Activated T-cell treated with anti-CD3 and anti-CD28 coated beads, Interleukin-2, amount 50 U/mL, for 72 hours (primary cell): ENCODE measurements around the gene CDK12. TPM values are rescaled to one million over a fixed set of nuclear protein-coding genes. Genes with fewer than 3 reads are reported as not detected.
"Not testable (repeated sequence)": the region's sequence is repeated elsewhere in the genome, so short reads cannot be mapped to it uniquely, and the experiment has no call there.

Experiments
- ATAC-seq, 2 donors: fragments of 150-1000 bp; cut with Tn5 transposase; replicated peaks in 1 of 2; 2 replicates each; pipeline ENCODE4 v1.10.0; 2021; ENCODE audit warnings: moderate library complexity in 2 of 2, mild to moderate bottlenecking in 1 of 2
- DNase-seq, 2 donors: peaks; one replicate each; pipeline ENCODE4 v3.0.0; 2021 to 2022; ENCODE audit warnings: mixed read lengths in 1 of 2
- H3K27ac Mint-ChIP-seq: one replicate; pipeline ENCODE4 v1.8.0; 2022; ENCODE audit warnings: mild to moderate bottlenecking, moderate library complexity, mixed read lengths
- H3K27me3 Mint-ChIP-seq: one replicate; pipeline ENCODE4 v1.8.0; 2022; ENCODE audit warnings: low read depth, mixed read lengths
- H3K36me3 Mint-ChIP-seq, 2 donors: one replicate each; pipeline ENCODE4 v1.8.0; 2022; ENCODE audit warnings: mixed read lengths in 2 of 2, mild to moderate bottlenecking in 1 of 2; ENCODE audit not compliant: insufficient read depth in 2 of 2
- H3K4me1 Mint-ChIP-seq: one replicate; pipeline ENCODE4 v1.8.0; 2022; ENCODE audit warnings: low read depth, mixed read lengths
- H3K4me3 Mint-ChIP-seq, 2 donors: one replicate each; pipeline ENCODE4 v1.8.0; 2022; ENCODE audit warnings: mild to moderate bottlenecking in 2 of 2, mixed read lengths in 2 of 2, moderate library complexity in 2 of 2
- H3K9me3 Mint-ChIP-seq, 2 donors: one replicate each; pipeline ENCODE4 v1.8.0; 2022; ENCODE audit warnings: mixed read lengths in 2 of 2
- total RNA-seq, 2 donors: library from RNA; stranded (reverse); gene quantifications; one replicate each; pipeline ENCODE4 v1.2.3, GENCODE V29; 2022

Gene CDK12
- total RNA-seq = 10 to 100 TPM; 69.4 to 75.9 TPM

DNA sequence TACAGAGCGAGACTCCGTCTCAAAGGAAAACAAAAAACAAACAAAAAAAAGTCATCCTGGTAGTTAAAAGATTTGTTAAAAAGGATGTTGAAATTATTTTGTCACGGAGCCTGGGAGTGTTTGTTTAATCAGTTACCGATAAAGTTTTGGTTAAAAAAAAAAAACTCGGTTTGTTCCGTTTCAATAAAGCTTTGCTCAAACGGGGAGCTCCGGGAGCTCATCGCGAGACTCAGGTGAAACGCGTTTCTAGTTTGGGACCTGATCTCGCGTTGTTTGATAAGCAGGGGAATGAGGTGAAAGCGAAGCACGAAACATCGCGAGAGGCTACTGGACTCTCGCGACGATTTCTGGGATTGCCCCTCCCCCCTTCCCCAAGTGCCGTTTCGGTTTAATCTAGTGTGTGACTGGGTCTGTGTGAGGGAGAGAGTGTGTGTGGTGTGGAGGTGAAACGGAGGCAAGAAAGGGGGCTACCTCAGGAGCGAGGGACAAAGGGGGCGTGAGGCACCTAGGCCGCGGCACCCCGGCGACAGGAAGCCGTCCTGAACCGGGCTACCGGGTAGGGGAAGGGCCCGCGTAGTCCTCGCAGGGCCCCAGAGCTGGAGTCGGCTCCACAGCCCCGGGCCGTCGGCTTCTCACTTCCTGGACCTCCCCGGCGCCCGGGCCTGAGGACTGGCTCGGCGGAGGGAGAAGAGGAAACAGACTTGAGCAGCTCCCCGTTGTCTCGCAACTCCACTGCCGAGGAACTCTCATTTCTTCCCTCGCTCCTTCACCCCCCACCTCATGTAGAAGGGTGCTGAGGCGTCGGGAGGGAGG is at the start of gene CDK12:
Gene CDK12 (plus strand): TSS at position 374 of the 813 bp plus-strand sequence. CDS start 586 bp downstream, outside the sequence.
- peaks cover 9 to 10% of the 10 kb centered on the region in 2 donors for H3K36me3 Mint-ChIP-seq
- peaks cover 44% of the 10 kb centered on the region for H3K4me1 Mint-ChIP-seq
- peak within 1 kb of the TSS; percentile 99 for H3K27ac Mint-ChIP-seq
- DNase-seq (peak; percentile 94 to 95), ATAC-seq (peak; percentile 90 to 91)
- no peaks in the 10 kb centered on the region for H3K9me3 Mint-ChIP-seq
- no peaks in the 10 kb centered on the region for H3K27me3 Mint-ChIP-seq
- H3K4me3 Mint-ChIP-seq = peak within 1 kb of the TSS; percentile 84 to 94

DNA sequence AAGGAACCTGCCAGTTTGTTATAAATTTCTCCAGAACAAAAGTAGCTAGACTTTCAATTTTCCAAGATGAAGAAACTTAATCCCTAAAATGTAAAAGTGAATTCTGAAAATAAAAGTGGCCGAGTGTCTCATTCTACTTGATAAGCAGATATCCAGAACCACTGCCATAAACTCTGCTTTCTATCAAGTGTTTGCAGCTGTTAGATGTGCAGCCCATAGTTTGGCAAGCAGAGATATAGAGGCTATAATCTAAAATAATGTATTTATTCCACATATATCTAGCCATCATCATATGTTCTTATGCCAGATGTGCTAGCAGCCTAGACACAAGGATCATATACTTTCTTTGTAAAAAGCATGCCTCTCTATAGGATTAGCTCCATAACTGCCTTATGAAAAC is 45.1 kb upstream of the CDK12 start:
- no peak for DNase-seq
- Mint-ChIP-seq H3K27me3 (no peaks in the 10 kb centered on the region), H3K4me1 (peaks cover 5% of the 10 kb centered on the region), H3K4me3 (no peak overlapping the region), H3K9me3 (no peaks in the 10 kb centered on the region), H3K36me3 (peaks cover 5 to 25% of the 10 kb centered on the region in 2 donors), H3K27ac (peak overlapping the region; percentile 58)
- no peak for ATAC-seq

DNA sequence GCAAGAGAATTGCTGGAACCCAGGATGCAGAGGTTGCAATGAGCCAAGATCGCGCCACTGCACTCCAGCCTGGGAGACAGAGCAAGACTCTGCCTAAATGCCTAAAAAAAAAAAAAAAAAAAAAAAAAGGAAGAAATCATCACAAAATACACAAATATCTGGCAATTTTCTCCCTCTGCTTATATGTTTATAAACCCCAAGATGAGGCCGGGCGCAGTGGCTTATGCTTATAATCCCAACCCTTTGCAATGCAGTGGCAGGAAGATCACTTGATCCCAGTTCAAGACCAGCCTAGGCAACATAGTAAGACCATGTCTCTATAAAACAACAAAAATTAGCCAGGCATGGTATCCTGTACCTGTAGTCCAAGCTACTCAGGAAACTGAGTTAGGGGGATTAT is 31.7 kb upstream of the CDK12 start:
- DNase-seq (no peak), ATAC-seq (no peak)
- peaks cover 2 to 16% of the 10 kb centered on the region in 2 donors for H3K36me3 Mint-ChIP-seq
- H3K9me3 Mint-ChIP-seq = no peaks in the 10 kb centered on the region
- no peak overlapping the region for H3K27ac Mint-ChIP-seq
- no peaks in the 10 kb centered on the region for H3K4me1 Mint-ChIP-seq
- no peak overlapping the region for H3K4me3 Mint-ChIP-seq
- no peaks in the 10 kb centered on the region for H3K27me3 Mint-ChIP-seq

DNA sequence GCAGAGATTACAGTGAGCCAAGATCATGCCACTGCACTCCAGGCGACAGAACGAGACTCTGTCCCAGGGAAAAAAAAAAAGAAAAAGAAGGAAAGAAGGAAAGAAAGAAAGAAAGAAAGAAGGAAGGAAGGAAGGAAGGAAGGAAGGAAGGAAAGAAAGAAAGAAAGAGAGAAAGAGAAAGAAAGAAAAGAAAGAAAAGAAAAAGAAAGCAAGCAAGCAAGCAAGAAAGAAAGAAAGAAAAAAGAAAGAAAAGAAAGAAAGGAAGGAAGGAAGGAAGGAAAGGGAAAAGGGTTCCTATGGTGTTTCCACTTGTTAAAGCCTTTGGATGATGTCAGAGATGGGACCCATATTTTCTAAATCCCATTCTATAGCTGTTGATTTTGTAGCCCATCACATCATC is 21.4 kb upstream of the CDK12 start:
- not testable (repeated sequence) for H3K9me3 Mint-ChIP-seq, H3K27me3 Mint-ChIP-seq, H3K4me3 Mint-ChIP-seq, DNase-seq, ATAC-seq
- peaks cover 2 to 34% of the 10 kb centered on the region in 2 donors for H3K36me3 Mint-ChIP-seq
- H3K27ac Mint-ChIP-seq = peak overlapping the region; percentile 93
- H3K4me1 Mint-ChIP-seq = peaks cover 11% of the 10 kb centered on the region

DNA sequence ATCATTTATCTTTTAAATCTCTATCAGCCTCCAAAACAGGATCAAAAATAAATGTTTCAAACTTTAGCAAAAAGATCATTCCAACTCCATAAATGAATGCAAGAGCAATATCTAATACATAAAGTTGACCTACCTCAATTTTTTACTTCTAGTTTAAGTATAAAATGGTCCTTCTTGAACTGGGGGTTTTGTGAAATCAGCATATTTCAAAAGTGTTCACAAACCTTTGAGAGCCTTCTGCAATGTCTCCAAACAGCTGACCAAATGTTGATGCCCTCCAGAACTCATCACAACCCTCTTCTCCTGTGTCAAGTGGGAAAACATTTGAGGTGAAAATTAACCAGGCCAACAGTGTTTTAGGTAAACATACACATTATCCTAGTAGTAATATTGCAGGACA is 18.0 kb upstream of the CDK12 start:
- H3K9me3 Mint-ChIP-seq = no peaks in the 10 kb centered on the region
- H3K4me1 Mint-ChIP-seq = peaks cover 20% of the 10 kb centered on the region
- H3K4me3 Mint-ChIP-seq = no peak overlapping the region
- ATAC-seq (no peak), DNase-seq (no peak)
- H3K27ac Mint-ChIP-seq = peak overlapping the region; percentile 42
- H3K27me3 Mint-ChIP-seq = no peaks in the 10 kb centered on the region
- peaks cover 3 to 38% of the 10 kb centered on the region in 2 donors for H3K36me3 Mint-ChIP-seq

DNA sequence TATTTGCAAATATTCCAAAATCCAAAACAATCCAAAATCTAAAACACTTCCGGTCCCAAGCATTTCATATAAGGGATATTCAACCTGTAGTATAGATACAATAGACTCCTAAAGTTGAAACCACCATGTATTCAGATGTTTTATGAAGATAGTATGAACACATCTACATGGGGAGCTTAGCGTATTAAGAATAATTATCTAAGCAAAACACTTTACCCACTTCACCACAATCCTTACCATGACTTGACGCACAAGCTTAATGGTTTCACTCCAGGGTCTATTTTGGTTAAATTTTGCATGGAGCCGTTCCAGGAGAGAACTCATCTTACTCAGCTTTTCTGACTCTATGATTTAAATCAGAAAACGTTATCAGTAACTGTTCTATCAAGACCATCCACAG is 13.7 kb upstream of the CDK12 start:
- ATAC-seq (no peak), DNase-seq (no peak)
- Mint-ChIP-seq H3K4me1 (peaks cover 42% of the 10 kb centered on the region), H3K9me3 (no peaks in the 10 kb centered on the region), H3K4me3 (no peak overlapping the region), H3K27ac (no peak overlapping the region), H3K27me3 (no peaks in the 10 kb centered on the region), H3K36me3 (peaks cover 3 to 18% of the 10 kb centered on the region in 2 donors)

DNA sequence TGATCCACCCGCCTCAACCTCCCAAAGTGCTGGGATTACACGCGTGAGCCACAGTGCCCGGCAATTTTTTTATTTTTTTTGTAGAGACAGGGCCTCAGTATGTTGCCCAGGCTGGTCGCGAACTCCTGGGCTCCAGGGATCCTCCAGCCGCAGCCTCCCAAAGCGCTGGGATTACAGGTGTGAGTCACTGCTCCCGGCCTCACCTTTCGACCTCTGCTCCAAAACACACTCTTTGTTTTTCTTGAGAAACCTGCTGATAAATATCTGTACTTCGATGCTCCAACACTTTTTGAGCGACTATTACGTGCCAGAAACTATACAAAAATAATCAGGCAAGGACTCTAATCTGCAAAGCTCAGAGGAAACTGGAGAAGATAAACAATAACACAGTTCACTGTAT is 11.2 kb upstream of the CDK12 start:
- ATAC-seq = no peak
- peaks cover 40% of the 10 kb centered on the region for H3K4me1 Mint-ChIP-seq
- H3K27ac Mint-ChIP-seq = peak overlapping the region; percentile 98
- no peaks in the 10 kb centered on the region for H3K9me3 Mint-ChIP-seq
- peaks cover 3 to 7% of the 10 kb centered on the region in 2 donors for H3K36me3 Mint-ChIP-seq
- DNase-seq = no peak
- no peaks in the 10 kb centered on the region for H3K27me3 Mint-ChIP-seq
- peak overlapping the region; percentile 96 to 97 for H3K4me3 Mint-ChIP-seq

DNA sequence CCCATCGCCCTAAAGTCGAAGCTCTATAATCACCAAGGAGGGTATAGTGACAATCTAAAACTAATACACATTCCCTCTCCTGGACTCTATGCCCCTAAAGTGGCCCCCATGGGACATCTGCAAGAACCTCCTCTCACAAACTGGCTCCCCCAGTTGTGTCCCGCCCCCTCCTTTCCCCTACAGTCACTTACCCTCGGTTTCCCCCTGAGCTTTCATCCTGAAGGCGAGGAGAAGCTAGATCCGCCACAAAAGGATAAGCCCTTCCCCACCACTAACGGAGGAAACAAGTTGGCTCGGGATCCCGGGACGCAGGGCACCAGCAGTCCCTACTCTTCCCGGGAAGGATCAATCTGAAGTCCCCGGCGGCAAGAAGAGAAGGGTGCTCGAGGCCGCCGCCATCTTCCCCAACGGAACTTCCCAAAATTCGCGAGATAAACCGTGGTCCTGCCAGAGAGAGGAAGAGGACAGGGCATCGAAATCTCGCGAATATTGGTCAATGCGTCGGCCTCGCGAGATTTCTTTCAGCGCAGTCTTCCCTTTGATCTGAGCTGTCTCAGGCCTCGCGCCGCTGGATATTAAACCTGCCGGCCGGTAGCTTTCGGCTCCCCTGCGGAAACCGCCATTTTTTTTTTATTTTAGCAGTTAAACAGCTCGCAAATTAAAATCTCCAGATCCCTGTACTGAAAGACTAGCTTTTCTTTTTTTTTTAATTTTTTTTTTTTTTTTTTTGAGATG is 10.3 kb upstream of the CDK12 start, which contains the start of gene MED1:
Gene MED1 (minus strand): TSS at position 417 of the 735 bp plus-strand sequence. CDS start 201 bp downstream, at position 216.
- Mint-ChIP-seq H3K4me3 (peak within 1 kb of the TSS; percentile 96 to 97), H3K27ac (peak within 1 kb of the TSS; percentile 98), H3K36me3 (peaks cover 3 to 4% of the 10 kb centered on the region in 2 donors), H3K27me3 (no peaks in the 10 kb centered on the region), H3K4me1 (peaks cover 40% of the 10 kb centered on the region), H3K9me3 (no peaks in the 10 kb centered on the region)
- ATAC-seq = peak; percentile 100
- peak; percentile 93 to 95 for DNase-seq

DNA sequence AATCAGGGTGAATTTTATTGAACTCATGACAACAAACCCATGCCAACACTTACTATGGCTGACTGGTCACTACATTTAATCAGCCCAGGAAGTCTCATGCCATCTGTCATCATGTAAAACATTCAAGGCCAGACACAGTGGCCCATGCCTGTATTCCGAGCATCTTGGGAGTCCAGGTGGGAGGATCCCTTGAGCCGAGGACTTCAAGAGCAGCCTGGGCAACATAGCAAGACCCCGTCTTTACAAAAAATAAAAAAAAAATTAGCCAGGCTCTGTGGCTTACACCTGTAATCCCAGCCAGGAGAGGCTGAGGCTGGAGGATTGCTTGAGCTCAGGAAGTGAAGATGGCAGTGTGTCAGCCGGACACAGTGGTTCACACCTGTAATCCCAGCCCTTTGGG is 5.4 kb upstream of the CDK12 start:
- no peak overlapping the region for H3K4me3 Mint-ChIP-seq
- DNase-seq = no peak
- no peak for ATAC-seq
- no peak overlapping the region for H3K27ac Mint-ChIP-seq
- no peaks in the 10 kb centered on the region for H3K27me3 Mint-ChIP-seq
- peaks cover 18% of the 10 kb centered on the region for H3K4me1 Mint-ChIP-seq
- no peaks in the 10 kb centered on the region for H3K36me3 Mint-ChIP-seq
- H3K9me3 Mint-ChIP-seq = no peaks in the 10 kb centered on the region

DNA sequence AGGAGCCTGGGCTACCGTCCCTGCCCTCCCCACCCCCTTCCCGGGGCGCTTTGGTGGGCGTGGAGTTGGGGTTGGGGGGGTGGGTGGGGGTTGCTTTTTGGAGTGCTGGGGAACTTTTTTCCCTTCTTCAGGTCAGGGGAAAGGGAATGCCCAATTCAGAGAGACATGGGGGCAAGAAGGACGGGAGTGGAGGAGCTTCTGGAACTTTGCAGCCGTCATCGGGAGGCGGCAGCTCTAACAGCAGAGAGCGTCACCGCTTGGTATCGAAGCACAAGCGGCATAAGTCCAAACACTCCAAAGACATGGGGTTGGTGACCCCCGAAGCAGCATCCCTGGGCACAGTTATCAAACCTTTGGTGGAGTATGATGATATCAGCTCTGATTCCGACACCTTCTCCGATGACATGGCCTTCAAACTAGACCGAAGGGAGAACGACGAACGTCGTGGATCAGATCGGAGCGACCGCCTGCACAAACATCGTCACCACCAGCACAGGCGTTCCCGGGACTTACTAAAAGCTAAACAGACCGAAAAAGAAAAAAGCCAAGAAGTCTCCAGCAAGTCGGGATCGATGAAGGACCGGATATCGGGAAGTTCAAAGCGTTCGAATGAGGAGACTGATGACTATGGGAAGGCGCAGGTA is 762 bp downstream of the CDK12 start:
- DNase-seq = peak; percentile 25 to 26
- Mint-ChIP-seq H3K27ac (peak overlapping the region; percentile 99), H3K4me1 (peaks cover 51% of the 10 kb centered on the region), H3K4me3 (peak overlapping the region; percentile 84 to 94), H3K36me3 (peaks cover 9 to 10% of the 10 kb centered on the region in 2 donors), H3K27me3 (no peaks in the 10 kb centered on the region), H3K9me3 (no peaks in the 10 kb centered on the region)
- ATAC-seq = peak; percentile 0 to 7

DNA sequence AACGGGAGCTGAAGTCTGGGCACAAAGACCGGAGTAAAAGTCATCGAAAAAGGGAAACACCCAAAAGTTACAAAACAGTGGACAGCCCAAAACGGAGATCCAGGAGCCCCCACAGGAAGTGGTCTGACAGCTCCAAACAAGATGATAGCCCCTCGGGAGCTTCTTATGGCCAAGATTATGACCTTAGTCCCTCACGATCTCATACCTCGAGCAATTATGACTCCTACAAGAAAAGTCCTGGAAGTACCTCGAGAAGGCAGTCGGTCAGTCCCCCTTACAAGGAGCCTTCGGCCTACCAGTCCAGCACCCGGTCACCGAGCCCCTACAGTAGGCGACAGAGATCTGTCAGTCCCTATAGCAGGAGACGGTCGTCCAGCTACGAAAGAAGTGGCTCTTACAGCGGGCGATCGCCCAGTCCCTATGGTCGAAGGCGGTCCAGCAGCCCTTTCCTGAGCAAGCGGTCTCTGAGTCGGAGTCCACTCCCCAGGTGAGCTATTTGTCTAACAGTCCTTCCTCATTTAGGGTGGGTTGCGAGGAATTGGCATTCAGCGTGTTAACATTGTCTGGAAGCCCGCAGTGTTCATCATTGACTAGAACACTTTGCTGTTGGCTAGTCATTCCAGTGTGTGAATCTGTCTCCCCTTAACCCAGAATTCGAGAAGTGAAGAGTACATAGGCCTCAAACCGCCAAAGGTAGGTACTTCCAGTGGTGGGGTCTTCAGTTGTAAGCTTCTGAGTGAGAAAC is 1.5 kb downstream of the CDK12 start:
- H3K27ac Mint-ChIP-seq = peak overlapping the region; percentile 99
- DNase-seq (peak in 1 of 2 donors; percentile 19), ATAC-seq (no peak)
- H3K36me3 Mint-ChIP-seq = peaks cover 9 to 10% of the 10 kb centered on the region in 2 donors
- no peaks in the 10 kb centered on the region for H3K27me3 Mint-ChIP-seq
- no peaks in the 10 kb centered on the region for H3K9me3 Mint-ChIP-seq
- H3K4me1 Mint-ChIP-seq = peaks cover 56% of the 10 kb centered on the region
- peak overlapping the region; percentile 84 to 94 for H3K4me3 Mint-ChIP-seq

DNA sequence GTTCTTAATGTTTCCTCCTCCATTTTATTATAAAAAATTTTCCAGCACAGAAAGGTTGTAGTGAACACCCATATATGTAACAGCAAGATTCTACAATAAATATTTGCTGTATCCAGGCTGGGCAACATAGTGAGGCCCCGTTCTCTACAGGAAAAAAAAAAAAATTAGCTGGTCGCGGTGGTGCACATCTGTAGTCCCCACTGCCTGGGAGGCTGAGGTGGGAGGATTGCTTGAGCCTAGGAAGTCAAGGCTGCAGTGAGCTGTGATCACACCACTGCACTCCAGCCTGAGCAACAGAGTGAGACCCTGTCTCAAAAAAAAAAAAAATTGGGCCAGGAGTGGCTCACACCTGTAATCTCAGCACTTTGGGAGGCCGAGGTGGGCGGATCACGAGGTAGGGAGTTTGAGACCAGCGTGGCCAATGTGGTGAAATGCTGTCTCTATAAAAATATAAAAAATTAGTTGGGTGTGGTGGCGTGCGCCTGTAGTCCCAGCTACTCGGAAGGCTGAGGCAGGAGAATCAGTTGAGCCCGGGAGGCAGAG is 3.4 kb downstream of the CDK12 start:
- not testable (repeated sequence) for H3K9me3 Mint-ChIP-seq, ATAC-seq, H3K27me3 Mint-ChIP-seq, DNase-seq
- peak overlapping the region; percentile 94 for H3K27ac Mint-ChIP-seq
- H3K4me1 Mint-ChIP-seq = peaks cover 56% of the 10 kb centered on the region
- peaks cover 9 to 10% of the 10 kb centered on the region in 2 donors for H3K36me3 Mint-ChIP-seq
- H3K4me3 Mint-ChIP-seq = peak overlapping the region; percentile 84 to 94
